Activated T-helper 2 cell treated with anti-CD3 and anti-CD28 coated beads, Interferon-gamma antibody, Interleukin-2, Interleukin-4, amounts not matched to agents 10 μg/mL and 5 μg/mL and 100 μg/mL, durations not matched to agents 14 hours and 24 hours and 36 hours (primary cell): Measurements from ENCODE around the gene ADARB1. TPM values are rescaled to one million over a fixed set of nuclear protein-coding genes. Genes with fewer than 3 reads are reported as not detected.
A peak's percentile ranks its signal among the peaks of the same experiment; 100 is the strongest.
"Not testable (repeated sequence)": the region's sequence is repeated elsewhere in the genome, so short reads cannot be mapped to it uniquely, and the experiment has no call there.

ENCODE experiments used
- DNase-seq: peaks from one replicate; pipeline ENCODE4 v3.0.0; 2021; ENCODE audit warnings: low spot score
- H3K27ac Mint-ChIP-seq: one replicate; pipeline ENCODE4 v1.8.0; 2021; ENCODE audit warnings: mixed read lengths
- H3K27me3 Mint-ChIP-seq: one replicate; pipeline ENCODE4 v1.8.0; 2021; ENCODE audit warnings: low read depth, mixed read lengths
- H3K36me3 Mint-ChIP-seq: one replicate; pipeline ENCODE4 v1.8.0; 2021; ENCODE audit warnings: low read depth, mixed read lengths
- H3K4me1 Mint-ChIP-seq: one replicate; pipeline ENCODE4 v1.8.0; 2021; ENCODE audit warnings: low read depth, mixed read lengths
- H3K4me3 Mint-ChIP-seq: one replicate; pipeline ENCODE4 v1.8.0; 2021; ENCODE audit warnings: low read depth, mild to moderate bottlenecking, moderate library complexity, mixed read lengths
- H3K9me3 Mint-ChIP-seq: one replicate; pipeline ENCODE4 v1.8.0; 2021; ENCODE audit warnings: mixed read lengths
- intact Hi-C: fragments of 100-400 bp; cut with micrococcal nuclease; formaldehyde crosslinking; loops from one replicate; pipeline ENCODE4 v1.15.1; 2023
- total RNA-seq: library from RNA; stranded (reverse); gene quantifications from 2 replicates; pipeline ENCODE4 v1.2.3, GENCODE V29; 2022

ADARB1 gene
- total RNA-seq, 1 donor from 2014 or later: 25.8 TPM

GRCh38 chr21:45145146-45145545 lies 70.8 kb downstream of the ADARB1 start:
- no peak for DNase-seq
- Mint-ChIP-seq H3K36me3 (peaks cover 14% of the 10 kb centered on the region), H3K4me1 (peaks cover 4% of the 10 kb centered on the region), H3K9me3 (no peaks in the 10 kb centered on the region), H3K27ac (no peak overlapping the region), H3K27me3 (no peaks in the 10 kb centered on the region), H3K4me3 (no peak overlapping the region)
- intact Hi-C loops: no loop called here

GRCh38 chr21:45145846-45146245 lies 71.5 kb downstream of the ADARB1 start:
- H3K4me3 Mint-ChIP-seq, H3K4me1 Mint-ChIP-seq, DNase-seq, H3K9me3 Mint-ChIP-seq, H3K27ac Mint-ChIP-seq, H3K27me3 Mint-ChIP-seq, intact Hi-C loops: not testable (repeated sequence)
- H3K36me3 Mint-ChIP-seq: peaks cover 14% of the 10 kb centered on the region

GRCh38 chr21:45146306-45146705 lies 71.9 kb downstream of the ADARB1 start:
- Mint-ChIP-seq H3K36me3 (peaks cover 14% of the 10 kb centered on the region), H3K27ac (no peak overlapping the region), H3K4me3 (no peak overlapping the region), H3K4me1 (peaks cover 4% of the 10 kb centered on the region), H3K9me3 (no peaks in the 10 kb centered on the region), H3K27me3 (no peaks in the 10 kb centered on the region)
- DNase-seq: no peak
- intact Hi-C loops: no loop called here

GRCh38 chr21:45146801-45147200 lies 72.4 kb downstream of the ADARB1 start:
- Mint-ChIP-seq H3K4me3 (no peak overlapping the region), H3K9me3 (no peaks in the 10 kb centered on the region), H3K36me3 (peaks cover 14% of the 10 kb centered on the region), H3K27ac (no peak overlapping the region), H3K4me1 (peaks cover 9% of the 10 kb centered on the region), H3K27me3 (no peaks in the 10 kb centered on the region)
- intact Hi-C loops: no loop called here
- no peak for DNase-seq

- Mint-ChIP-seq H3K36me3 (peaks cover 19% of the 10 kb centered on the region), H3K27me3 (no peaks in the 10 kb centered on the region), H3K4me3 (no peak overlapping the region), H3K9me3 (no peaks in the 10 kb centered on the region), H3K27ac (no peak overlapping the region), H3K4me1 (peaks cover 18% of the 10 kb centered on the region)
- no peak for DNase-seq
- intact Hi-C loops: no loop called here
These were observed 73.3 kb downstream of the ADARB1 start for GRCh38 chr21:45147473-45148315.

- intact Hi-C loops: no loop called here
- Mint-ChIP-seq H3K27me3 (no peaks in the 10 kb centered on the region), H3K4me3 (no peak overlapping the region), H3K9me3 (no peaks in the 10 kb centered on the region), H3K36me3 (peaks cover 19% of the 10 kb centered on the region), H3K27ac (no peak overlapping the region), H3K4me1 (peaks cover 23% of the 10 kb centered on the region)
- DNase-seq: no peak
These were observed 74.1 kb downstream of the ADARB1 start for GRCh38 chr21:45148316-45148990.

- intact Hi-C loops: no loop called here
- Mint-ChIP-seq H3K36me3 (peaks cover 16% of the 10 kb centered on the region), H3K9me3 (no peaks in the 10 kb centered on the region), H3K27me3 (no peaks in the 10 kb centered on the region), H3K27ac (no peak overlapping the region), H3K4me3 (no peak overlapping the region), H3K4me1 (peaks cover 27% of the 10 kb centered on the region)
- no peak for DNase-seq
These were observed 74.6 kb downstream of the ADARB1 start for GRCh38 chr21:45149021-45149420.

- Mint-ChIP-seq H3K4me3 (no peak overlapping the region), H3K27me3 (no peaks in the 10 kb centered on the region), H3K9me3 (no peaks in the 10 kb centered on the region), H3K36me3 (peaks cover 21% of the 10 kb centered on the region), H3K4me1 (peaks cover 38% of the 10 kb centered on the region), H3K27ac (no peak overlapping the region)
- DNase-seq: no peak
- intact Hi-C loops: loop anchor here (5.0 to 10.0 kb wide), 2 partner anchors 137 to 664 kb away; partner anchors contain the start of gene POFUT2
These were observed 76.3 kb downstream of the ADARB1 start for GRCh38 chr21:45150638-45151131.

GRCh38 chr21:45151445-45152160 lies 77.2 kb downstream of the ADARB1 start:
- peak overlapping the region; percentile 45 for H3K4me3 Mint-ChIP-seq
- intact Hi-C loops: loop anchor here (5.0 to 10.0 kb wide), 2 partner anchors 136 to 663 kb away; partner anchors contain the start of gene POFUT2
- H3K27me3 Mint-ChIP-seq: no peaks in the 10 kb centered on the region
- peaks cover 38% of the 10 kb centered on the region for H3K4me1 Mint-ChIP-seq
- peaks cover 24% of the 10 kb centered on the region for H3K36me3 Mint-ChIP-seq
- DNase-seq: no peak
- peaks cover 8% of the 10 kb centered on the region for H3K9me3 Mint-ChIP-seq
- H3K27ac Mint-ChIP-seq: peak overlapping the region; percentile 83

- peak overlapping the region; percentile 81 for H3K4me3 Mint-ChIP-seq
These were observed 77.9 kb downstream of the ADARB1 start for GRCh38 chr21:45152265-45152746.

GRCh38 chr21:45153358-45154318 lies 79.3 kb downstream of the ADARB1 start:
- Mint-ChIP-seq H3K27me3 (no peaks in the 10 kb centered on the region), H3K27ac (peak overlapping the region; percentile 56), H3K9me3 (peaks cover 8% of the 10 kb centered on the region), H3K36me3 (peaks cover 31% of the 10 kb centered on the region), H3K4me1 (peaks cover 38% of the 10 kb centered on the region), H3K4me3 (peak overlapping the region; percentile 81)
- DNase-seq: no peak
- intact Hi-C loops: loop anchor here (1.0 to 10.0 kb wide), 3 partner anchors 75 to 661 kb away; partner anchors contain the start of gene POFUT2

More at GRCh38 chr21:45152265-45152746, 77.9 kb downstream of the ADARB1 start:
- Mint-ChIP-seq H3K4me1 (peaks cover 38% of the 10 kb centered on the region), H3K27me3 (no peaks in the 10 kb centered on the region), H3K27ac (peak overlapping the region; percentile 83), H3K36me3 (peaks cover 29% of the 10 kb centered on the region), H3K9me3 (peaks cover 8% of the 10 kb centered on the region)
- DNase-seq: peak; percentile 74
- intact Hi-C loops: loop anchor here (5.0 to 10.0 kb wide), 2 partner anchors 135 to 662 kb away; partner anchors contain the start of gene POFUT2
